Endodermal cell (in vitro differentiated cells): Measurements from ENCODE around the gene KLHL15. TPM values are rescaled to one million over a fixed set of nuclear protein-coding genes. Genes with fewer than 3 reads are reported as not detected.

Source experiments
- DNase-seq: peaks from one replicate; pipeline ENCODE4 v3.0.0-alpha.2; 2017
- H3K27ac ChIP-seq: 2 replicates; pipeline ENCODE4 v1.5.1; 2013; ENCODE audit warnings: mild to moderate bottlenecking, low read depth, low read length, moderate library complexity
- H3K27me3 ChIP-seq: 2 replicates; pipeline ENCODE4 v1.6.1; 2013; ENCODE audit warnings: mild to moderate bottlenecking, low read length, moderate library complexity; ENCODE audit not compliant: insufficient read depth, control insufficient read depth, poor library complexity, severe bottlenecking
- H3K36me3 ChIP-seq: 2 replicates; pipeline ENCODE4 v1.7.0; 2013; ENCODE audit warnings: mild to moderate bottlenecking, low read length, moderate library complexity; ENCODE audit not compliant: control insufficient read depth, insufficient read depth
- H3K4me1 ChIP-seq: one replicate; pipeline ENCODE4 v1.7.0; 2013; ENCODE audit warnings: low read length; ENCODE audit not compliant: control insufficient read depth, insufficient read depth
- H3K4me3 ChIP-seq: 2 replicates; pipeline ENCODE4 v1.5.1; 2013; ENCODE audit warnings: mild to moderate bottlenecking, low read length, moderate library complexity
- H3K9ac ChIP-seq: 2 replicates; pipeline ENCODE4 v1.6.1; 2013; ENCODE audit warnings: mild to moderate bottlenecking, low read length, moderate library complexity; ENCODE audit not compliant: poor library complexity, severe bottlenecking; ENCODE audit errors: extremely low read depth
- H3K9me3 ChIP-seq: 2 replicates; pipeline ENCODE4 v1.6.1; 2013; ENCODE audit warnings: mild to moderate bottlenecking, low read length, moderate library complexity; ENCODE audit not compliant: control insufficient read depth
- H3K27ac Mint-ChIP-seq: 2 replicates; pipeline ENCODE4 v1.8.0; 2020; ENCODE audit warnings: mixed read lengths
- H3K27me3 Mint-ChIP-seq: 2 replicates; pipeline ENCODE4 v1.8.0; 2021; ENCODE audit warnings: mild to moderate bottlenecking, mixed read lengths; ENCODE audit not compliant: insufficient read depth
- H3K36me3 Mint-ChIP-seq: 2 replicates; pipeline ENCODE4 v1.8.0; 2020; ENCODE audit warnings: low read depth, mixed read lengths
- H3K4me1 Mint-ChIP-seq: 2 replicates; pipeline ENCODE4 v1.8.0; 2020; ENCODE audit warnings: mixed read lengths
- H3K4me3 Mint-ChIP-seq: 2 replicates; pipeline ENCODE4 v1.8.0; 2020; ENCODE audit warnings: mild to moderate bottlenecking, moderate library complexity, mixed read lengths
- H3K9me3 Mint-ChIP-seq: 2 replicates; pipeline ENCODE4 v1.8.0; 2020; ENCODE audit warnings: mild to moderate bottlenecking, mixed read lengths
- CTCF ChIP-seq: fragments of 200-600 bp; sonication (generic); conservative IDR thresholded peaks from 2 replicates; pipeline ENCODE4 v1.5.0; 2021; ENCODE audit warnings: antibody characterized with exemption, mild to moderate bottlenecking
- WGBS, 2 experiments: methylation state at CpG; one replicate each; pipeline versions ENCODE4 v1.1.5 to v1.1.7; 2013; ENCODE audit warnings: missing lambda C conversion rate in 2 of 2, mixed read lengths in 1 of 2; ENCODE audit not compliant: insufficient coverage in 1 of 2, insufficient read length in 1 of 2; 5-methylcytosine and 5-hydroxymethylcytosine counted together
- total RNA-seq, 2 donors: library from RNA; stranded (reverse); fragmentation: NEBNext Ultra II Directional in 1 of 2; extraction: Animal tissue kit (Norgen Biotek cat#: 25700) in 1 of 2; gene quantifications; 2 replicates in 1 of 2; 3 replicates in 1 of 2; pipeline ENCODE4 v1.2.1, GENCODE V29; 2021

KLHL15 gene
- total RNA-seq, 2 donors from 2014 or later = 11.4 to 15.5 TPM

- H3K4me3 ChIP-seq = no peak overlapping the region
- H3K36me3 ChIP-seq = no peaks in the 10 kb centered on the region
- Mint-ChIP-seq H3K27ac (no peak overlapping the region), H3K36me3 (no peaks in the 10 kb centered on the region), H3K9me3 (no peaks in the 10 kb centered on the region), H3K4me1 (no peaks in the 10 kb centered on the region), H3K4me3 (no peak overlapping the region), H3K27me3 (peaks cover 2% of the 10 kb centered on the region)
- no peaks in the 10 kb centered on the region for H3K27me3 ChIP-seq
- no peak for TF ChIP-seq CTCF
- H3K9ac ChIP-seq = no peak overlapping the region
- no peaks in the 10 kb centered on the region for H3K4me1 ChIP-seq
- H3K27ac ChIP-seq = no peak overlapping the region
- 70 to 79% methylated on average over 2 to 3 of the region's 4 CpGs for WGBS, 2 experiments
- DNase-seq = no peak
- H3K9me3 ChIP-seq = no peaks in the 10 kb centered on the region
Measured at GRCh38 chrX:24037729-24038128, 10.7 kb upstream of the KLHL15 start.

DNA sequence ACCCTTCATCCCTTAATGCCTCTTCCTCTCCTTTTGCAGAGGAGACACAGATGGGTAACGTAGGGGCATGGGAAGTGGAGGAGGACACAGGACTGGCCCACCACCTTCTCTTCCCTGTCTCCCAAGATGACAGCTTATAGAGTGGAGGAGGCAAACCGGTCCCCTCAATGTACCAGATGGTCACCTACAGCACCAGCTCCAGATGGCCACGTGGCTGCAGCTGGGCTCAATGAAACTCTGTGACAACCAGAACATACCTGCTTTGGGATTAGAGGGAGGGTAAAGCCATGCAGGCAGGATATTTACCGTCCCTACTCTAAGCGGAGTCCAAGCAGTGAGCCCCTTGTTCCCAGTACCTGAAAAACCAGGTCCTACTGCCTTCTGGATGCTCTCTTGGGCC lies 7.5 kb upstream of the KLHL15 start:
- TF ChIP-seq CTCF = no peak
- H3K36me3 Mint-ChIP-seq = no peaks in the 10 kb centered on the region
- H3K27ac Mint-ChIP-seq = no peak overlapping the region
- no peaks in the 10 kb centered on the region for H3K9me3 ChIP-seq
- no peak overlapping the region for H3K9ac ChIP-seq
- H3K9me3 Mint-ChIP-seq = no peaks in the 10 kb centered on the region
- H3K36me3 ChIP-seq = no peaks in the 10 kb centered on the region
- no peak overlapping the region for H3K4me3 ChIP-seq
- no peaks in the 10 kb centered on the region for H3K4me1 Mint-ChIP-seq
- H3K27me3 ChIP-seq = no peaks in the 10 kb centered on the region
- no peaks in the 10 kb centered on the region for H3K4me1 ChIP-seq
- WGBS, 2 experiments = 91% methylated on average over 4 of the region's 5 CpGs; no CpG with 5 or more reads in 1 of the 2 experiments
- no peak overlapping the region for H3K27ac ChIP-seq
- no peak for DNase-seq
- no peak overlapping the region for H3K4me3 Mint-ChIP-seq
- peaks cover 25% of the 10 kb centered on the region for H3K27me3 Mint-ChIP-seq

DNA sequence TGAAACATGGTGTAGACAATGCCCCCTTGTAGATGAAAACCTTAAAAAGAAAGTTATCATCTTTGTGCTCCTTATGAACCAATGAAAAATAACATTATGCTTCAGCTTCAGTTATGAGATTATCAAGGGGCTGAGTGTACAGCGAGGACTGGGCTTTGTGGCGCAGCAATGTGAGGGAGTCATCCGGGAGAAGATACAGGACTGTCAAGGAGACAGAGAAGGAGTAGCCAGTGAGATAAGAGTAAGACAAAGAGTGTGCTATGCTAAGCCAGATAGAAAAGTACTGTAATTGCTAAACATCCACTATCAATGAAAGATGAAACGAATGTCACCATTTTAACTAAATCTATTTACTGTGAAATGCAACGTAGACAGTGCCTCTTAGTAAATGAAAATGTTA lies 3.6 kb upstream of the KLHL15 start:
- H3K4me3 Mint-ChIP-seq = no peak overlapping the region
- no peak overlapping the region for H3K4me3 ChIP-seq
- H3K27me3 ChIP-seq = no peaks in the 10 kb centered on the region
- no peaks in the 10 kb centered on the region for H3K9me3 Mint-ChIP-seq
- H3K4me1 Mint-ChIP-seq = peaks cover 5% of the 10 kb centered on the region
- no peaks in the 10 kb centered on the region for H3K36me3 ChIP-seq
- 95% methylated on average over 3 of the region's 5 CpGs; no CpG with 5 or more reads in 1 of the 2 experiments for WGBS, 2 experiments
- H3K4me1 ChIP-seq = no peaks in the 10 kb centered on the region
- H3K27ac Mint-ChIP-seq = no peak overlapping the region
- no peaks in the 10 kb centered on the region for H3K36me3 Mint-ChIP-seq
- no peak for DNase-seq
- H3K27ac ChIP-seq = no peak overlapping the region
- TF ChIP-seq CTCF = no peak
- H3K27me3 Mint-ChIP-seq = peaks cover 34% of the 10 kb centered on the region
- no peak overlapping the region for H3K9ac ChIP-seq
- H3K9me3 ChIP-seq = no peaks in the 10 kb centered on the region
